ENCODE measurements around the gene LRPPRC. TPM values are rescaled to one million over a fixed set of nuclear protein-coding genes. Genes with fewer than 3 reads are reported as not detected.
A peak's percentile ranks its signal among the peaks of the same experiment; 100 is the strongest.

LRPPRC gene
- total RNA-seq, 2 experiments from 2014 or later, result 170 to 175 TPM

GRCh38 chr2:43898838-43899346 lies 96.9 kb downstream of the LRPPRC start:
- CTCF ChIA-PET, result no interaction called here
- Mint-ChIP-seq H3K4me1 (ENCODE audit: low read depth) (no peaks in the 10 kb centered on the region), H3K36me3 (ENCODE audit: low read depth) (peaks cover 28% of the 10 kb centered on the region), H3K27ac (no peak overlapping the region), H3K4me3 (no peak overlapping the region), H3K27me3 (ENCODE audit: low read depth) (no peaks in the 10 kb centered on the region), H3K9me3 (no peaks in the 10 kb centered on the region)
- no peak for DNase-seq
- intact Hi-C loops (cut with micrococcal nuclease), result no loop called here

GRCh38 chr2:43898134-43898837 lies 97.5 kb downstream of the LRPPRC start:
- no peak for DNase-seq
- intact Hi-C loops (cut with micrococcal nuclease), result no loop called here
- no peak overlapping the region for H3K4me3 Mint-ChIP-seq
- H3K9me3 Mint-ChIP-seq, result no peaks in the 10 kb centered on the region
- H3K4me1 Mint-ChIP-seq (ENCODE audit: low read depth), result no peaks in the 10 kb centered on the region
- H3K27ac Mint-ChIP-seq, result no peak overlapping the region
- H3K36me3 Mint-ChIP-seq (ENCODE audit: low read depth), result peaks cover 30% of the 10 kb centered on the region
- no peaks in the 10 kb centered on the region for H3K27me3 Mint-ChIP-seq (ENCODE audit: low read depth)
- CTCF ChIA-PET, result no interaction called here

- CTCF ChIA-PET, result no interaction called here
- no peak overlapping the region for H3K27ac Mint-ChIP-seq
- no peaks in the 10 kb centered on the region for H3K9me3 Mint-ChIP-seq
- no peaks in the 10 kb centered on the region for H3K4me1 Mint-ChIP-seq (ENCODE audit: low read depth)
- DNase-seq, result no peak
- no peaks in the 10 kb centered on the region for H3K27me3 Mint-ChIP-seq (ENCODE audit: low read depth)
- peaks cover 34% of the 10 kb centered on the region for H3K36me3 Mint-ChIP-seq (ENCODE audit: low read depth)
- H3K4me3 Mint-ChIP-seq, result no peak overlapping the region
- intact Hi-C loops (cut with micrococcal nuclease), result no loop called here
These were observed 98.3 kb downstream of the LRPPRC start for GRCh38 chr2:43897492-43897891.

- Mint-ChIP-seq H3K9me3 (no peaks in the 10 kb centered on the region), H3K27me3 (ENCODE audit: low read depth) (no peaks in the 10 kb centered on the region), H3K27ac (no peak overlapping the region), H3K4me3 (no peak overlapping the region), H3K4me1 (ENCODE audit: low read depth) (no peaks in the 10 kb centered on the region), H3K36me3 (ENCODE audit: low read depth) (peaks cover 36% of the 10 kb centered on the region)
- CTCF ChIA-PET, result no interaction called here
- DNase-seq, result no peak
- intact Hi-C loops (cut with micrococcal nuclease), result no loop called here
These were observed 98.9 kb downstream of the LRPPRC start for GRCh38 chr2:43896906-43897305.

GRCh38 chr2:43894743-43895142 lies 101.0 kb downstream of the LRPPRC start:
- Mint-ChIP-seq H3K9me3 (no peaks in the 10 kb centered on the region), H3K4me1 (ENCODE audit: low read depth) (no peaks in the 10 kb centered on the region), H3K36me3 (ENCODE audit: low read depth) (peaks cover 40% of the 10 kb centered on the region), H3K4me3 (no peak overlapping the region), H3K27ac (no peak overlapping the region), H3K27me3 (ENCODE audit: low read depth) (no peaks in the 10 kb centered on the region)
- no peak for DNase-seq
- CTCF ChIA-PET, result no interaction called here
- intact Hi-C loops (cut with micrococcal nuclease), result no loop called here

GRCh38 chr2:43890855-43891254 lies 104.9 kb downstream of the LRPPRC start:
- Mint-ChIP-seq H3K36me3 (ENCODE audit: low read depth) (peaks cover 51% of the 10 kb centered on the region), H3K27ac (no peak overlapping the region), H3K4me1 (ENCODE audit: low read depth) (peaks cover 1% of the 10 kb centered on the region), H3K4me3 (no peak overlapping the region), H3K9me3 (no peaks in the 10 kb centered on the region), H3K27me3 (ENCODE audit: low read depth) (no peaks in the 10 kb centered on the region)
- no peak for DNase-seq
- CTCF ChIA-PET, result no interaction called here
- intact Hi-C loops (cut with micrococcal nuclease), result no loop called here

GRCh38 chr2:43889416-43889815 lies 106.4 kb downstream of the LRPPRC start:
- Mint-ChIP-seq H3K4me1 (ENCODE audit: low read depth) (peaks cover 1% of the 10 kb centered on the region), H3K9me3 (no peaks in the 10 kb centered on the region), H3K4me3 (no peak overlapping the region), H3K36me3 (ENCODE audit: low read depth) (peaks cover 47% of the 10 kb centered on the region), H3K27me3 (ENCODE audit: low read depth) (no peaks in the 10 kb centered on the region), H3K27ac (no peak overlapping the region)
- CTCF ChIA-PET, result no interaction called here
- intact Hi-C loops (cut with micrococcal nuclease), result no loop called here
- no peak for DNase-seq

- peaks cover 1% of the 10 kb centered on the region for H3K4me1 Mint-ChIP-seq (ENCODE audit: low read depth)
- no peaks in the 10 kb centered on the region for H3K27me3 Mint-ChIP-seq (ENCODE audit: low read depth)
- H3K9me3 Mint-ChIP-seq, result no peaks in the 10 kb centered on the region
- peaks cover 35% of the 10 kb centered on the region for H3K36me3 Mint-ChIP-seq (ENCODE audit: low read depth)
- intact Hi-C loops (cut with micrococcal nuclease), result no loop called here
- peak overlapping the region; percentile 47 for H3K27ac Mint-ChIP-seq
- CTCF ChIA-PET, result no interaction called here
- no peak overlapping the region for H3K4me3 Mint-ChIP-seq
- DNase-seq, result no peak
These were observed 108.6 kb downstream of the LRPPRC start for GRCh38 chr2:43887176-43887575.

GRCh38 chr2:43885132-43885632 lies 110.6 kb downstream of the LRPPRC start:
- H3K27me3 Mint-ChIP-seq (ENCODE audit: low read depth), result no peaks in the 10 kb centered on the region
- H3K4me1 Mint-ChIP-seq (ENCODE audit: low read depth), result peaks cover 1% of the 10 kb centered on the region
- H3K9me3 Mint-ChIP-seq, result no peaks in the 10 kb centered on the region
- peaks cover 30% of the 10 kb centered on the region for H3K36me3 Mint-ChIP-seq (ENCODE audit: low read depth)
- no peak for DNase-seq
- no peak overlapping the region for H3K27ac Mint-ChIP-seq
- CTCF ChIA-PET, result no interaction called here
- no peak overlapping the region for H3K4me3 Mint-ChIP-seq
- intact Hi-C loops (cut with micrococcal nuclease), result no loop called here

- Mint-ChIP-seq H3K27ac (no peak overlapping the region), H3K36me3 (ENCODE audit: low read depth) (peaks cover 30% of the 10 kb centered on the region), H3K27me3 (ENCODE audit: low read depth) (no peaks in the 10 kb centered on the region), H3K4me3 (no peak overlapping the region), H3K9me3 (no peaks in the 10 kb centered on the region), H3K4me1 (ENCODE audit: low read depth) (peaks cover 1% of the 10 kb centered on the region)
- no peak for DNase-seq
- CTCF ChIA-PET, result no interaction called here
- intact Hi-C loops (cut with micrococcal nuclease), result no loop called here
These were observed 111.1 kb downstream of the LRPPRC start for GRCh38 chr2:43884689-43885088.

- CTCF ChIA-PET, result interaction anchor here (1.1 kb wide), 1 partner anchor 268 kb away, joined by 6 read pairs; no protein-coding TSS in a partner anchor
- intact Hi-C loops (cut with micrococcal nuclease), result no loop called here
- peaks cover 3% of the 10 kb centered on the region for H3K27me3 Mint-ChIP-seq (ENCODE audit: low read depth)
- H3K4me1 Mint-ChIP-seq (ENCODE audit: low read depth), result peaks cover 4% of the 10 kb centered on the region
- no peak overlapping the region for H3K27ac Mint-ChIP-seq
- DNase-seq, result no peak
- peaks cover 9% of the 10 kb centered on the region for H3K36me3 Mint-ChIP-seq (ENCODE audit: low read depth)
- H3K9me3 Mint-ChIP-seq, result no peaks in the 10 kb centered on the region
- no peak overlapping the region for H3K4me3 Mint-ChIP-seq
These were observed 113.5 kb downstream of the LRPPRC start for GRCh38 chr2:43882312-43882711.

GRCh38 chr2:43880952-43881351 lies 114.8 kb downstream of the LRPPRC start:
- H3K4me3 Mint-ChIP-seq, result no peak overlapping the region
- peaks cover 9% of the 10 kb centered on the region for H3K27me3 Mint-ChIP-seq (ENCODE audit: low read depth)
- peaks cover 3% of the 10 kb centered on the region for H3K4me1 Mint-ChIP-seq (ENCODE audit: low read depth)
- no peak for DNase-seq
- intact Hi-C loops (cut with micrococcal nuclease), result no loop called here
- H3K9me3 Mint-ChIP-seq, result no peaks in the 10 kb centered on the region
- no peak overlapping the region for H3K27ac Mint-ChIP-seq
- peaks cover 2% of the 10 kb centered on the region for H3K36me3 Mint-ChIP-seq (ENCODE audit: low read depth)
- CTCF ChIA-PET, result no interaction called here

- H3K4me3 Mint-ChIP-seq, result no peak overlapping the region
- peaks cover 9% of the 10 kb centered on the region for H3K27me3 Mint-ChIP-seq (ENCODE audit: low read depth)
- H3K9me3 Mint-ChIP-seq, result no peaks in the 10 kb centered on the region
- CTCF ChIA-PET, result no interaction called here
- peaks cover 3% of the 10 kb centered on the region for H3K4me1 Mint-ChIP-seq (ENCODE audit: low read depth)
- peaks cover 2% of the 10 kb centered on the region for H3K36me3 Mint-ChIP-seq (ENCODE audit: low read depth)
- intact Hi-C loops (cut with micrococcal nuclease), result no loop called here
- H3K27ac Mint-ChIP-seq, result no peak overlapping the region
- DNase-seq, result no peak
These were observed 115.3 kb downstream of the LRPPRC start for GRCh38 chr2:43880471-43880870.

All from activated naive CD4-positive, alpha-beta T cell treated with anti-CD3 and anti-CD28 coated beads for 36 hours (primary cell).